Fibroblast of pulmonary artery (primary cell): ENCODE results near the gene TRMT112.

Source experiments
- DNase-seq: peaks from one replicate; pipeline ENCODE4 v3.0.0-alpha.2; 2010; ENCODE audit warnings: low read depth
- H3K4me3 ChIP-seq: replicated peaks from 2 replicates; pipeline ENCODE4 v1.5.1; 2011; ENCODE audit warnings: low read depth, mild to moderate bottlenecking, control low read depth, low read length, moderate library complexity
- CTCF ChIP-seq: IDR thresholded peaks from 2 replicates; pipeline ENCODE4 v1.5.1; 2011; ENCODE audit warnings: mild to moderate bottlenecking, control low read depth, low read length, inconsistent platforms; ENCODE audit errors: missing control alignments

The TRMT112 gene

GRCh38 chr11:64349025-64349387, 31.6 kb upstream of the TRMT112 start:
- no peak overlapping the region for H3K4me3 ChIP-seq
- DNase-seq, result no peak
- TF ChIP-seq CTCF, result no peak

DNA sequence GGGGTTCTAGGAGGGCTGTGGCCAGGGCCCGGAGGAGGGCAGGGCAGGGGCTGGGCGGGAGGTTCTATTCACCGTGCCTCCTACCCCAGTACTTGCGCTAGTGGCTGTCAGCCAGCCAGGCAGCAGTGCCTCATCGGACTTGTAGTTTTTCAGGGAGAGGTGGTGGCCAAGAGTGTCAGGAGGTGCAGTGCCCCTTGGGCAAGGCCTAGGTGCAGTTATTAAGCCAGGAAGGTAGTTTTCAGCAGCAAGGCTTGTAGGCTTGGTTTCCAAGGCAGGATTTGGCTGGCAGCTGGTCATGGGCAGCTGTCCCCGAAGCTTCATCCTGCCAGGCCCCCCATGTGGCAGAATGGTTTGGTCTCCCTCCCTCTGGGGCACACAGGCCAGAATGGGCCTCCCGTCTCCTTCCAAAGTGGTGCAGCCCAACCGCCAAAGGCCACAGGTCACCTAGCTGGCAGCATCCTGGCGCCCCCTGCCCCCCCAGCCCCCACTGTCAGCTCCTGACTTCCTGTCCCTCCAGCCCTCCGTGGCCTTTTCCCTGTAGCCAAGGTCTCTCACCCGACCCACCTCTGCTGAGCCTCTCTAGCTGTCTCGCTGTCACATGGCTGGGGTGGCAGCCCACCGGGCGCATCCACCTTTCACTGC, 31.1 kb upstream of the TRMT112 start:
- TF ChIP-seq CTCF, result no peak
- DNase-seq, result no peak
- no peak overlapping the region for H3K4me3 ChIP-seq

DNA sequence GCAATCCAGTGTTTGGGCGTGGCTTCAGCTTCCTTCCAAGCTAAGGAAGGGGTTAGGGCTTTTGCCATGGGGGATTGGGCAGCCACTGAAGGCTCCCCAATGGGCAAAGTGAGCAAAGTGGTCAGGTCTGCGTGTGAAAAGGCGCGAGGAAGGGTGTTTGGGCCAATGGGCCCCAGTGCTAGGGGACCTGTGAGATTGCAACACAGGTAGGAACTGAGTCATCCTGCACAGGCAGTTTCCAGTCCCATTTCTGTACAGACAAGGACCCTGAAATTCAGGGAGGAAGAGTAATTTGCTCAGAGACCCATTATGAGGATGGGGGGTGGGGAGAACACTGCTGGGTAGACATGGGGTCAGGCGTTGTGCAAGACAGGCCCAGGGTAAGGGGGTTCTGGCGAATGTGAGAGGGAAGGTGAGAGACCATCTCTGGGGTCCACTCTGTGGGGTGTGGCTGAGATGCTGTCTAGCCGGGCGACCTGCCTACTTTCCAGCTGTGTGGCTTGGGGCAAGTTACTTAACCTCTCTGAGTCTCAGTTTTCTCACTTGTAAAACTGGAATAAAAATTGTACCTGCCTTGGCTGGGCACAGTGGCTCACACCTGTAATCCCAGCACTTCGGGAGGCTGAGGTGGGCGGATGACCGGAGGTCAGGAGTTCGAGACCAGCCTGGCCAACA, 30.0 kb upstream of the TRMT112 start:
- H3K4me3 ChIP-seq, result no peak overlapping the region
- DNase-seq, result no peak
- TF ChIP-seq CTCF, result no peak

DNA sequence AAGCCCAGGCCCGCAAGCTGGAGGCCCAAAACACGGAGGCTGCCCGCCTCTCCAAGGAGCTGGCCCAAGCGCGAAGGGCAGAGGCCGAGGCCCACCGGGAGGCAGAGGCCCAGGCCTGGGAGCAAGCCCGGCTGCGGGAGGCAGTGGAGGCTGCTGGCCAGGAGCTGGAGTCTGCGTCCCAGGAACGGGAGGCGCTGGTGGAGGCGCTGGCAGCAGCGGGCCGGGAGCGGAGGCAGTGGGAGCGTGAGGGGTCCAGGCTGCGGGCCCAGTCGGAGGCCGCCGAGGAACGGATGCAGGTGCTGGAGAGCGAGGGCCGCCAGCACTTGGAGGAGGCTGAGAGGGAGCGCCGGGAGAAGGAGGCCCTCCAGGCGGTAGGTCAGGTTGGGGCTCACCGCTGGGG, 27.4 kb upstream of the TRMT112 start:
- TF ChIP-seq CTCF, result no peak
- no peak overlapping the region for H3K4me3 ChIP-seq
- DNase-seq, result no peak

- TF ChIP-seq CTCF, result peak; percentile 23
- no peak for DNase-seq
- H3K4me3 ChIP-seq, result no peak overlapping the region
Observed at GRCh38 chr11:64343767-64344559, 26.6 kb upstream of the TRMT112 start.

DNA sequence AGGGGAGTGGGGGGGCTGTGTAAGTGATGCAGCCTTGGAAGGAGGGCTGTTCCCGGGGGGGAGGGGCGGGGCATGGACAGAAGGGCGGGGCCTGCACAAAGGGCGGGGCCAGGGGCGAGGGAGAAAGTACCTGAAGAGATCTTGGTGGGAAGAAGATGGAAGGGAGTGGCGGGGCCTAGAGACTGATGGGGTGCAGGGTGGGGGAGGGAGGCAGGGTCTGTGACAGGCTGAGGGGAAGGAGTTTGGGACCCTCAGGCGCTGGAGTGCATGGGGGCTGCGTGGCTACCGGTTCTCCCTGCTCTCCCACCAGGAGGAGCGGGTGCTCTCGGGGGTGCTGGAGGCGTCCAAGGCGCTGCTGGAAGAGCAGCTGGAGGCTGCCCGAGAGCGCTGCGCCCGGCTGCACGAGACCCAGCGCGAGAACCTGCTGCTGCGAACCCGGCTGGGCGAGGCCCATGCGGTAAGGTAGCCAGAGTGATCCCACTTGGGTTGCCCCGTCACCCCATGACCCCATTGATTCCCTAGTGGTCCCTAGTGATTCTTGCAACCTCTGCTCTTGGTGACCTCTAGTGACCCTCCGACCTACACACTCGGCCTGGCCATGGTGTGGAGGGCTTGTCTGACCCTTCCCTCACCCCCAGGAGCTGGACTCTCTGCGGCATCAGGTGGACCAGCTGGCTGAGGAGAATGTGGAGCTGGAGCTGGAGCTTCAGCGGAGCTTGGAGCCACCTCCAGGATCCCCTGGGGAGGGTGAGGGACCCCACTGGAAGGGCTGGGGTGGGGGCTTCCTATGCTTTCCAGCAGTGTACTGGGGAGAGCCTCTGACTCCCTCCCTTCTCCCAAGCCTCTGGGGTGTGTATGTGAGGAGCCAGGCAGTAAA, 25.7 kb upstream of the TRMT112 start:
- no peak for TF ChIP-seq CTCF
- peak overlapping the region; percentile 27 for H3K4me3 ChIP-seq
- no peak for DNase-seq
